H1 (cell line): ENCODE measurements around the gene SLC25A6.

Experiments used
- TCF12 ChIP-seq: IDR thresholded peaks from 2 replicates; pipeline ENCODE4 v1.6.1; 2011; ENCODE audit warnings: low read depth, mild to moderate bottlenecking, low read length
- TF ChIP-seq, protein P1 (sequence below): IDR thresholded peaks from 2 replicates; pipeline ENCODE4 v1.6.1; 2012; ENCODE audit warnings: inconsistent platforms

DNA sequence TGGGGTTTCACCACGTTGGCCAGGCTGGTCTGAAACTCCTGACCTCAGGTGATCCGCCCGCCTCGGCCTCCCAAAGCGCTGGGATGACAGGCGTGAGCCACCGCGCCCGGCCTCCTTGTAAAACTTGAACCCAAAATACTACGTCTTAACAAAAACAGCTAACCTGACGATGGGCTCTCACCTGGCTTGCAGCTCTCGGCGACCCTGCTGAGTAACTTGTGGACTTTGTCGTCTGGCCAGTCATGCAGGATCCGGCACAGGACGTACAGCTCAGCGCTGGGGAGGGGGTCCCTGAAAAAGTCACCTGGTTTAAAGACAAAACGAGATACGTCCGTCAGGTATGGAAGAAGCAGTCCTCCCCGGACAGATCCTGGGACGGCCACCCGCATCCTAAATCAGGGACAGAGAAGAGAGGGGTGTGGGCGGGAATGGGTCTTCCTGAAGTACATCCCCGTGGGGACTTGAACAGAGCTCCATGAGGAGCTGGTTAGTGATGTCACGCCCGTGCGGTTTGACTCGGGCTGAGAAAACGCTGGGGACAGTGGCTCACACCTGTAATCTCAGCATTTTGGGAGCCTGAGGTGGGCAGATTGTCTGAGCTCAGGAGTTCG, 20.7 kb upstream of the SLC25A6 start:
- TF ChIP-seq, protein P1, sequence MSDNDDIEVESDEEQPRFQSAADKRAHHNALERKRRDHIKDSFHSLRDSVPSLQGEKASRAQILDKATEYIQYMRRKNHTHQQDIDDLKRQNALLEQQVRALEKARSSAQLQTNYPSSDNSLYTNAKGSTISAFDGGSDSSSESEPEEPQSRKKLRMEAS, result no peak
- no peak for TF ChIP-seq TCF12
